C4-2B (cell line): ENCODE results near the gene ANKRD31.

Experiments
- CTCF ChIP-seq: fragments of 450-650 bp; conservative IDR thresholded peaks from 2 replicates; pipeline ENCODE4 v1.5.1; 2017; ENCODE audit warnings: mild to moderate bottlenecking
- ZFX ChIP-seq: fragments of 450-650 bp; IDR thresholded peaks from 2 replicates; pipeline ENCODE4 v1.6.1; 2017

DNA sequence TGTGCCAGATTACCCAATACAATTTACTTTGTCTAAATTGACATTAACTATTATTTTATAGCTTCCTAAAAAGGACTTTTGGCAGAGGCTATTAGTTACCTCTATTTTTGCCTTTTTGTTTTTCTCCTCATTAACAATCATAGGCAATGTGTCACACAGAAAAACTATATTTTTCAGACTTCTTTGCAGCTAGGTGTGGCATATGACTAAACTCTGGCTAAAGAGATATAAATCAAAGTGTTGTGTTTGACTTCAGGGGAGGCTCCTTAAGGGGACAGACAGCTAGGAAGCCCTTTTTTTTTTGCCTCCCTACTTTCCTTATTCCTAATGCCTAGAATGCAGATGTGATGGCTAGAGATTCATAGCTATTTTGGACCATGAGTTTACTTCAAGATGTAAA is 164.6 kb downstream of the ANKRD31 start:
- TF ChIP-seq CTCF (no peak), ZFX (no peak)
